NCI-H748 treated with DMSO at 0.1 percent for 48 hours (cell line): ENCODE data around the gene CD22.

Experiments used
- DNase-seq: peaks from one replicate; lab custom pipeline; 2025; lab: John Stamatoyannopoulos, UW

CD22 gene

GRCh38 chr19:35295792-35296462 is 33.1 kb upstream of the CD22 start:
- DNase-seq, result no peak

DNA sequence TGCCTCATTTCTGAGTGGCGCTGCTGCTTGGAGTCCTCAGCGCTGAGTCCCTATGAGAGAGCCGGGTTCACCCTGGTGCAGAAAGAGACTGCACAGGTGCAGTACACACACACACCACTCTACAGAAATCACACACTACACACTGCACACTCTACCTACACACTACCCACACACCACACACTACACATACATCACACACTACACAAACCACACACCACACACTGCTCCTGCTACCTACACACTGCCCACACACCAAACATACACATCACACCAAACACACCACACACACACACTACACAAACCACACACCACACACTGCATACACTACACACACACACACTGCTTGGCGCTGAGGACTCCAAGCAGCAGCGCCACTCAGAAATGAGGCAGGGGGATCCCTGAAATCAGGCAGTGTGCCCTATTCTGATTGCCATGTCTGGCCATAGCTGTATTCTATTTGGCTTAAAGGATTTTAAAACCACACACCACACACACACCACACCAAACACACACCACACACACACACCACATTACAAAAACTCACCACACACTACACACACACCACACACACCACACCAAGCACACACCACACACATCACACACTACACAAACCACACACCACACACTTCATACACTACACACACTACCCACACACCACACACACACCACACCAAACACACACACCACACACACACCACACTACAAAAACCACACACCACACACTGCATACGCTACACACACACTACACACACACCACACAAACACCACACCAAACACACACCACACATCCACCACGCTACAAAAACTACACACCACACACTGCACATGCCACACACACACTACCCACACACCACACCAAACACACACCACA is 32.1 kb upstream of the CD22 start:
- no peak for DNase-seq

DNA sequence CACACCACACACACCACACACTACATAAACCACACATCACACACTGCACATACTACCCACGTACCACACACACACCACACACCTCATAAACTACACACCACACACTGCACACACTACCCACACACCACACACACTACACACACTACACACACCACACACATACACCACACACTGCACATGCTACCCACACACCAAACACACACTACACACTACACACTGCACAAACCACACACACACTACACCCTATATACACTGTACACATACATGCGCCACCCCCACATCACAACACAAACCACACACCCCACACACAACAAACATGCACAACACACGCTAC is 31.5 kb upstream of the CD22 start:
- DNase-seq, result no peak

DNA sequence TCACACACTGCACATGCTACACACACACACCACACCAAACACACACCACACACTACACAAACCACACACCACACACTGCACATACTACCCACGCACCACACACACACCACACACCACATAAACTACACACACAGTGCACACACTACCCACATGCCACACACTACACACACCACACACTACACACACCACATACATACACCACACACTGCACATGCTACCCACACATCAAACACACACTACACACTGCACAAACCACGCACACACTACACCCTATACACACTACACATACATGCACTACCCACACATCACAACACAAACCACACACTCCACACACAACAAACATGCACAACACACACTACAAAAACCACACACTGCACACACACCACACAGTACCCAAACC is 31.1 kb upstream of the CD22 start:
- DNase-seq, result no peak

- no peak for DNase-seq
Observed at GRCh38 chr19:35298561-35298972, 30.4 kb upstream of the CD22 start.

GRCh38 chr19:35299523-35300338 is 29.3 kb upstream of the CD22 start:
- no peak for DNase-seq

- DNase-seq, result no peak
Observed at GRCh38 chr19:35300339-35300649, 28.7 kb upstream of the CD22 start.

DNA sequence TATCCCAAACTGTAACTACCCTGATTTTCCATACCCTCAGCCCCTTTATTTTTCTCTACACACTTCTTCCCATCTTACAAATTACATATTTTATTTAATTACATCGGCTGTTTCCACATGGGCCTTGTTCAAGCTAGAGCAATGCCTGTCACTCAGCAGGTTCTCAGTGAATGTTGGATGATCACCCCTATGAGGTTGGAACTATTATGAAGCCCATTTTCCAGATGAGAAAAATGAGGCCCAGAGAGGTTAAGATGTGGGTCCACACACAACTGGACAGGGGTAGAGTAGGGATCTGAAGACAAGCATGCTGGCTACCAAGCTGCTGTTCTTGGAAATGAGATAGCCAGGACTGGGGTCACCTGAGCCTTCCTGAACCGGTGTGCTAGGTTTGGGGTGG is 27.0 kb upstream of the CD22 start:
- no peak for DNase-seq

GRCh38 chr19:35302446-35302845 is 26.5 kb upstream of the CD22 start:
- no peak for DNase-seq

DNA sequence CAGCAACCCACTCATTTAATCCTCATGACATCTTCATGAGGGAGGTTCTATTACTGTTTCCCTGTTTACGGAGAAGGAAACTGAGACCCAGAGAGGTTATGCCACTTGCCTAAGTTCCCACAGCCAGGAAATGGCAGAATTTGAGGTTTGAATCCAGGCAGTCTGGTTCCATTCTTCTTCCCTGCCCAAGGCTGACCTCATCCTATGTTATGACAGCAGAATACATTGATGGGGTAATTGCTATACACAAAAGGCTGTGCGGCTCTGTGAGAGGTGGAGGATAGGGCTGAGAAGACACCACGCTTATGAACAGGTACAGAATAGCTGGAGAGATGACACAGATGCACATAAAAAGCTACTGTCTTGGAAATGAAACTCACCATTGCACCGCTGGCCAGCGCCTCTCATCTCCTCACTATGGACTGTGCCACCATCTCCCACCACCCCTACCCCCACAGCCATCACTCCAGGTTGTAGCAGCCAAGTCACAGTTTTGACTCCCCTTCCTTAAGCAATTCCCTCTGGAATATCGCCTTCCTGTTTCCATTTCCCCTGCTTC is 25.6 kb upstream of the CD22 start:
- DNase-seq, result no peak

DNA sequence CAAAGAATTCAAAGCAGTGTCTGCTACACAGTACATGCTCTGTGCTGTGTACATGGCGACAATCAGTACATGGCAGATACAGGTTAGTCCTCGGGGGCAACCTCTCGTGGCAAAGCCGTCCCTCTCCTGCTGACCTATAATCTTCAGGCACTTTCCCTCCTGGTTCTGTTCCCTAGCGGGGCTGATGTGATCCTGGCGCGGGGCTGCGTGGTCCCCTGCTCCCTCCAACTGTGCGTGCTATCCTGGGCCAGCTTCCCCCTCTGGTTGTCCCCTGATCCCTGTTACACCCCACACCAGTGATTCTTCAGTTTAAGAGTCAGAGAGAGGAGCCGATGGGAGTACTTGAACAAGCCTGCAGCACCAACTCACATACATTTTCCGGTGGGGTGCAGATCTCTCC is 25.0 kb upstream of the CD22 start:
- no peak for DNase-seq

- DNase-seq, result no peak
Observed at GRCh38 chr19:35305181-35305580, 23.8 kb upstream of the CD22 start.

GRCh38 chr19:35306473-35307246 is 22.3 kb upstream of the CD22 start:
- no peak for DNase-seq

DNA sequence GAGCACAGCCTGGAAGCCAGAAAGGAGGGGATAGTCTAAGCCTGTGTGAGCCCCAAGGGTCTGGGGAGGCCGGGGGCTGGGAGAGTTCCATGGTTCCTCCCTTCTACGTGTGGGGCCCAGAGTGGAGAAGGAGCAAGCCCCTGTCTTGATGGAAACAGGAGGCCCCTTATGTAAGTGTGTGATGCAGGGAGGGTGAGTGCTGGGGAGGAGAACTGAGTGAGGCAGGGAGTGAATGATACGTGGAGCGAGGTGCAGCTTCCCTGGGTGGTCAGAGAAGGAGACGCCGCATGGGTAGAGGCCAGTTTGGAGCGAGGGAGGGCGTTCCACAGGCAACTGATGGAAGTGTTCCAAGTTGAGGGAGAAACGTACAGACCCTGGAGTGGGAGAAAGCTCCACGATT is 21.1 kb upstream of the CD22 start:
- no peak for DNase-seq

DNA sequence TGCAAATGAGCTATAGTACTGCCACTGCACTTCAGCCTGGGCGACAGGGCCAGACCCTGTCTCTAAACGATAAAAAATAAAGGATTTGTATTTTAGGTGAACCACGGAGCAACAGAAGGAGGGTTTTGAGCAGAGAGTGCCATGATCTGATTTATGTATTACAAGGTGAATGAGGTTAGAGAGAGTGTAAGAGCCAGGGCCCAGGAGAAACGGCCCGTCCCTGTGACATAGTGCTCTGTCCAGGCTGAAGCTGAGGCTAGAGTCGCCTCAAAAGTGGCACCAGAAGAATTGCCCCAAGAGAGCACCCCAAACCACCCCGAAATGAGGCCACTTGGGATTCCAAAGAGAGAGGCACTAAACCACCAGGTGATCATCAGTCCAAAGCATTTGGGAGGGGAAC is 20.1 kb upstream of the CD22 start:
- DNase-seq, result no peak

- DNase-seq, result no peak
Observed at GRCh38 chr19:35309481-35310279, 19.3 kb upstream of the CD22 start.

DNA sequence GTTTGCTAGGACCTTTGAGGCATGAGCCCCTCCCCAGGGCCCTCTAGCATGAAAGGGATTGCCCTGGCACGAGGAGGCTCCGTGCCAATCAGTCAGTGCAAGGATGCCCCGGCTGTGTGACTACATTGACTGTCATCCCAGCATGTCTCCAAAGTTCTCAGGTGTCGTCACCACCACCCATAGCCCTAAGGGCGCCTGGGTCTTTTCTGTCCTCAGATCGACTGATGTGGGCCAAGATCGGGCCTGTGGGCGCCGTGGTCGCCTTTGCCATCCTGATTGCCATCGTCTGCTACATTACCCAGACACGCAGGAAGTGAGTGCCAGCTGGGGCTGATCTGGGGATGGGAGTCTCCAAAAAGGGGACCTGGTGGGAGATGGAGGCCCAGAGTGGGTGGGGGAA is 18.7 kb upstream of the CD22 start:
- DNase-seq, result no peak

- no peak for DNase-seq
Observed at GRCh38 chr19:35310811-35311465, 18.0 kb upstream of the CD22 start.

DNA sequence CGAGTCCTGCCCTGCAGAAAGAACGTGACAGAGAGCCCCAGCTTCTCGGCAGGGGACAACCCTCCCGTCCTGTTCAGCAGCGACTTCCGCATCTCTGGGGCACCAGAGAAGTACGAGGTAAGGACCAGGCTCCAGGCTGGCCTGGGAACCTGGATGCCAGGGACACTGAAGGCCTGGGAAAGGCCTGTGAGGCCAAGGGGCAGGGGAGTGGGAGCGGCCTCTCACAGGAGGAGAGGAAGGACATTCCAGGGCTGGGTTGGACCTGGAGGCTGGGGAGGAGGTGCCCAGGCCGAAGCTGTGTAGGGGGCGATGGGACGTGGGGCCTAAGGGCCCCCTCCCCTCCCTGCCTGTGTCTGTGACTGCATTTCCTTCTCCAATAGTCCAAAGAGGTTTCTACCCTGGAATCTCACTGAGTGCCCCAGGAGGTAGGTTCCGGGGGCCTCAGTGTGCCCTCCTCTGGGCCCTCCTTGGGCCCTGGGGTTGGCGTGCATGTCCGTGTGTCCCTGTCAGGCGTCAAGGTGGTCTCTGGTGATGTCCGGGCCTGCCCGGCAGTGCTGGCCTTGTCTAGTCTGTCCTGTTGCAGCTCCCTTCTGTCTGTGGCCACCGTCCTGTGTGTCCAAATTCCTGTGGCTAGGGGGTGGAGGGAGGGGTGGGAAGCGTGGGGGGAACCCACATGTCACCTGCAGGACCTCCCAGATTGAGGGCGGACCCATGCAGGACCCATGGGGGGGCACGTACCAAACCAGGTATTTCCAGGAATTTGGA is 16.9 kb upstream of the CD22 start:
- DNase-seq, result no peak

- DNase-seq, result no peak
Observed at GRCh38 chr19:35313587-35313986, 15.4 kb upstream of the CD22 start.
